Testis (tissue), 3 donors: ENCODE results near the gene ID1. TPM values are rescaled to one million over a fixed set of nuclear protein-coding genes. Genes with fewer than 3 reads are reported as not detected.
A peak's percentile ranks its signal among the peaks of the same experiment; 100 is the strongest.
"Not testable (repeated sequence)": the region's sequence is repeated elsewhere in the genome, so short reads cannot be mapped to it uniquely, and the experiment has no call there.

Source experiments
- DNase-seq: peaks from one replicate; pipeline ENCODE4 v3.0.0-alpha.2; 2019
- H3K27ac ChIP-seq, 2 donors: fragments of 200-600 bp; sonication (generic); one replicate each; pipeline ENCODE4 v1.5.1; 2019
- H3K27me3 ChIP-seq: fragments of 200-600 bp; sonication (generic); one replicate; pipeline ENCODE4 v1.5.1; 2019
- H3K36me3 ChIP-seq: fragments of 200-600 bp; sonication (generic); one replicate; pipeline ENCODE4 v1.5.1; 2017; ENCODE audit warnings: low read depth; ENCODE audit errors: missing control alignments
- H3K4me1 ChIP-seq: fragments of 200-600 bp; sonication (generic); one replicate; pipeline ENCODE4 v1.5.1; 2019
- H3K4me3 ChIP-seq, 2 donors: fragments of 200-600 bp; sonication (generic); one replicate each; pipeline ENCODE4 v1.5.1; 2017 to 2019
- H3K9me3 ChIP-seq: fragments of 200-600 bp; sonication (generic); one replicate; pipeline ENCODE4 v1.5.1; 2017
- POLR2A ChIP-seq: fragments of 450-650 bp; IDR thresholded peaks from one replicate; pipeline ENCODE4 v1.6.1; 2017; ENCODE audit warnings: antibody characterized with exemption, mild to moderate bottlenecking, moderate library complexity
- WGBS, 2 donors: methylation state at CpG; one replicate each; pipeline ENCODE4 v1.1.5; 2018; 5-methylcytosine and 5-hydroxymethylcytosine counted together
- intact Hi-C: fragments of 100-400 bp; cut with DNase I; formaldehyde crosslinking; loops from one replicate; pipeline ENCODE4 v1.15.1; 2023; ENCODE audit warnings: low total_unique reads
- polyA plus RNA-seq: library from polyadenylated mRNA; stranded (reverse); fragments of 350-450 nt; fragmentation: Illumina TruSeq; extraction: RNeasy Lipid Tissue Mini Kit (QIAGEN cat#74804); gene quantifications from one replicate; pipeline ENCODE4 v1.2.3, GENCODE V29; 2014; ENCODE audit warnings: low read depth, low replicate concordance; ENCODE audit not compliant: insufficient read depth
- total RNA-seq, 2 donors: library from RNA; depleted of rRNA; stranded (reverse); fragments of >200 nt; gene quantifications; one replicate each; pipeline ENCODE4 v1.2.3, GENCODE V29; 2016
- TF ChIP-seq, protein P1 (sequence below), 3 experiments: fragments of 450-650 bp in 2 of 3; fragments of 200-600 bp in 1 of 3; sonication (generic) in 1 of 3; IDR thresholded peaks; one replicate each; pipeline ENCODE4 v1.5.1; 2016 to 2019; ENCODE audit warnings: antibody characterized with exemption in 3 of 3, mild to moderate bottlenecking in 2 of 3, moderate library complexity in 1 of 3

The ID1 gene
- total and polyA plus RNA-seq, 3 donors from 2014 or later: 18.7 to 128 (median 124) TPM

DNA sequence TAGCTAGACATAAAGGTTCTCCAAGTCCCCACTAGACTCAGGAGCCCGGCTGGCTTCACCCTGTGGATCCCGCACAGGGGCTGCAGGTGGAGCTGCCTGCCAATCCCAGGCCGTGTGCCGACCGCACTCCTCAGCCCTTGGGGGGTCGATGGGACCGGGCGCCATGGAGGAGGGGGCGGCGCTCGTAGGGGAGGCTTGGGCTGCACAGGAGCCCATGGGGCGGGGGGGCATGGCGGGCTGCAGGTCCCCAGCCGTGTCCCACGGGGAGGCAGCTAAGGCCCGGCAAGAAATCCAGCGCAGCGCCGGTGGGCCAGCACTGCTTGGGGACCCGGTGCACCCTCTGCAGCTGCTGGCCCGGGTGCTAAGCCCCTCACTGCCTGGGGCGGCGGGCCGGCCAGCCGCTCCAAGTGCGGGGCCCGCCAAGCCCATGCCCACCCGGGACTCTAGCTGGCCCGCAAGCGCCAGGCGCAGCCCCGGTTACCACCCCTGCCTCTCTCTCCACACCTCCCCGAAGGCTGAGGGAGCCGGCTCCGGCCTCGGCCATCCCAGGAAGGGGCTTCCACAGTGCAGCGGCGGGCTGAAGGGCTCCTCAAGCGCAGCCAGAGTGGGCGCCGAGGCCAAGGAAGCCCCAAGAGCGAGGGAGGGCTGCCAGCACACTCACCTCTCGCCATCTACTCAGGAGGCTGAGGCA is 26.5 kb upstream of the ID1 start:
- Histone ChIP-seq H3K27ac (no peak overlapping the region), H3K4me3 (peak overlapping the region; percentile 4 to 22), H3K4me1 (peaks cover 2% of the 10 kb centered on the region), H3K9me3 (no peaks in the 10 kb centered on the region), H3K36me3 (no peaks in the 10 kb centered on the region), H3K27me3 (no peaks in the 10 kb centered on the region)
- TF ChIP-seq POLR2A: no peak
- TF ChIP-seq, protein P1, sequence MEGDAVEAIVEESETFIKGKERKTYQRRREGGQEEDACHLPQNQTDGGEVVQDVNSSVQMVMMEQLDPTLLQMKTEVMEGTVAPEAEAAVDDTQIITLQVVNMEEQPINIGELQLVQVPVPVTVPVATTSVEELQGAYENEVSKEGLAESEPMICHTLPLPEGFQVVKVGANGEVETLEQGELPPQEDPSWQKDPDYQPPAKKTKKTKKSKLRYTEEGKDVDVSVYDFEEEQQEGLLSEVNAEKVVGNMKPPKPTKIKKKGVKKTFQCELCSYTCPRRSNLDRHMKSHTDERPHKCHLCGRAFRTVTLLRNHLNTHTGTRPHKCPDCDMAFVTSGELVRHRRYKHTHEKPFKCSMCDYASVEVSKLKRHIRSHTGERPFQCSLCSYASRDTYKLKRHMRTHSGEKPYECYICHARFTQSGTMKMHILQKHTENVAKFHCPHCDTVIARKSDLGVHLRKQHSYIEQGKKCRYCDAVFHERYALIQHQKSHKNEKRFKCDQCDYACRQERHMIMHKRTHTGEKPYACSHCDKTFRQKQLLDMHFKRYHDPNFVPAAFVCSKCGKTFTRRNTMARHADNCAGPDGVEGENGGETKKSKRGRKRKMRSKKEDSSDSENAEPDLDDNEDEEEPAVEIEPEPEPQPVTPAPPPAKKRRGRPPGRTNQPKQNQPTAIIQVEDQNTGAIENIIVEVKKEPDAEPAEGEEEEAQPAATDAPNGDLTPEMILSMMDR (IDR thresholded peaks at IDR 0.05): no peak
- intact Hi-C loops: no loop called here
- WGBS, 2 donors: 25 to 82% methylated on average over 2 to 32 of the region's 43 CpGs
- no peak for DNase-seq

DNA sequence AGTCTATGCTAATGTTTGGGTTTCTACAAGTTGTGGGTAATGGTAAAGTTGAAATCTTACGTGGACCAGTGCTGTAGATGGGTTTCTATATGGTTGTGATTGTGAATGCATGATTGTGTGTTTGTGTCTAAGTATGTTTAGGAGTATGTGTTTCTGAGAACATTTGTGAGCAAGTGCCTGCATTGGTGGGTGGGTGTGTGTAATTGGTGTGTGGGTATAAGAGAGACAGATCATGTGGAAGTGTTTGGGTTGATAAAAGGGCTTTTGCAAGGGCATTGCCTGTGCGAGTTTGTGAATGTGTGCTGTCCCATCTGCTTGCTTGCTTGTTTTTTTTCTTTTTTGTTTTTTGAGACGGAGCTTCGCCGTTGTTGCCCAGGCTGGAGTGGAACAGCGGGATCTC is 25.8 kb upstream of the ID1 start:
- no peaks in the 10 kb centered on the region for H3K4me1 ChIP-seq
- DNase-seq: no peak
- 67 to 71% methylated on average over 6 of the region's 6 CpGs for WGBS, 2 donors
- H3K9me3 ChIP-seq: no peaks in the 10 kb centered on the region
- H3K27ac ChIP-seq: no peak overlapping the region
- TF ChIP-seq POLR2A: no peak
- TF ChIP-seq, protein P1 (IDR thresholded peaks at IDR 0.05): no peak
- intact Hi-C loops: no loop called here
- H3K36me3 ChIP-seq: no peaks in the 10 kb centered on the region
- H3K4me3 ChIP-seq: no peak overlapping the region
- H3K27me3 ChIP-seq: no peaks in the 10 kb centered on the region

DNA sequence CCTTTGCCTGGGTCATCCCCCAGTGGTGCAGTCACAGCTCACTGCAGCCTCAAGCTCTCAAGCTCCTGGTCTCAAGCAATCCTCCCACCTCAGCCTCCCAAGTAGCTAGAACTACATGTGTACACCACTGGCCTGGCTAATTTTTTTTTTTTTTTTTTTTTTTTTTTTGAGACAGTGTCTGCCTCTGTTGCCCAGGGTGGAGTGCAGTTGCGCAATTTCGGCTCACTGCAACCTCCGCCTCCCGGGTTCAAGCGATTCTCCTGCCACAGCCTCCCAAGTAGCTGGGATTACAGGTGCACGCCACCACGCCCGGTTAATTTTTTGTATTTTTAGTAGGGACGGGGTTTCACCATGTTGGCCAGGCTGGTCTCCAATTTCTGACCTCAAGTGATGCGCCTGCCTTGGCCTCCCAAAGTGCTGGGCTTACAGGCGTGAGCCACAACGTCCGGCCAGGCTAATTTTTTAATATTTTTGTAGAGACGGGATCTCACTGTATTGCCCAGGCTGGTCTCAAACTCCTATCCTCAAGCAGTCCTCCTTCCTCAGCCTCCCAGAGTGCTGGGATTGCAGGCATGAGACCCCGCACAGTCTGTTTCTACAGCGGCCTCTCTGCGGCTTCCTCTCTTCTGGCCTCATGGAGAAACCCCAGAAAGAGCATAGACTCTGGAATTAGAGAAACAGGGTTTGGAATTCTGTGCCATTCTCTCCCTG is 25.0 kb upstream of the ID1 start:
- H3K4me3 ChIP-seq, intact Hi-C loops, H3K36me3 ChIP-seq: not testable (repeated sequence)

DNA sequence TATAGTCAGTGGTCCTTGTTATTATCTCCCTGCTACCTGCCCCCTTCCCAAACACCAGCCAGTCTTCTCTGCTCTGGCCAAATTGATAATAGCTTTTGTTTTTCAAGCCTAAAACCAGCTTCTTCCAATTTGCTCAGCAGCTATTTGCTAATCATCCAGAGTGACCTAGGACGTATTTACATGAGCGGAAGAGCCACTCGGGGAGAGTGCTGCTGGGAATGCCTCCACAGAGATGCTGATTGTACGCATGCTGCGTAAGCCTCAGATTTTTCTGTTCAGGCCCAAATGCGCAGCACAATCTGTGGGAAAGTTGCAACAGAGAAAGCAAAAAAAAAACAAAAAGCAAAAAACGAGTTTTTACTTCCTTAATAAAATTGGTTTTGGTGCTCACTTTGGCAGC is 24.4 kb upstream of the ID1 start:
- no peak overlapping the region for H3K27ac ChIP-seq
- no peaks in the 10 kb centered on the region for H3K9me3 ChIP-seq
- H3K4me3 ChIP-seq: no peak overlapping the region
- DNase-seq: no peak
- no peaks in the 10 kb centered on the region for H3K4me1 ChIP-seq
- TF ChIP-seq, protein P1 (IDR thresholded peaks at IDR 0.05): no peak
- no peak for TF ChIP-seq POLR2A
- 73 to 76% methylated on average over 7 of the region's 7 CpGs for WGBS, 2 donors
- no peaks in the 10 kb centered on the region for H3K36me3 ChIP-seq
- intact Hi-C loops: no loop called here
- H3K27me3 ChIP-seq: no peaks in the 10 kb centered on the region

More for the DNA sequence above, 25.0 kb upstream of the ID1 start:
- not testable (repeated sequence) for H3K9me3 ChIP-seq, H3K4me1 ChIP-seq, H3K27me3 ChIP-seq, H3K27ac ChIP-seq, DNase-seq
- 84 to 95% methylated on average over 17 of the region's 17 CpGs for WGBS, 2 donors

DNA sequence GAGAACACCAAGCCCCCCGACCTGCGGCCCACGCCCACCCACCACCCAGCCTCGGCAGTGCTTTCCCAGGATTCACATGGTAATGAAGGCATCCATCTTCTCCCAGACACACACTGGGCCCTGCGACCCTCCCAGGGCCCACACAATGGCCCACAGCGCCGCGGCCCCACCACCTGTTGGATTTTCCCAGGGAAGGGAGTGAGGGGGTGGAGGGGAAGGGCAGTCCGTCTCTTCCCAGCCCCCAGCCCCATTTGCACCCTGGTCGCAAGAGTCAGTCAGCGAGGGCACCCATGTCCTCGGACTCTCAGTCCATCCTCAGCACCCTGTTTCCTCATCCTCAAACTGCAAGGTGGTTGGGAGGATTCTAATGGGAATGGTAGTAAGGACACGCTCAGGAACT is 23.7 kb upstream of the ID1 start:
- Histone ChIP-seq H3K4me3 (no peak overlapping the region), H3K9me3 (no peaks in the 10 kb centered on the region), H3K27ac (no peak overlapping the region), H3K36me3 (no peaks in the 10 kb centered on the region), H3K4me1 (no peaks in the 10 kb centered on the region), H3K27me3 (no peaks in the 10 kb centered on the region)
- 80 to 83% methylated on average over 10 to 13 of the region's 13 CpGs for WGBS, 2 donors
- intact Hi-C loops: no loop called here
- TF ChIP-seq POLR2A: no peak
- TF ChIP-seq, protein P1 (IDR thresholded peaks at IDR 0.05): no peak
- DNase-seq: no peak
